ENCODE measurements around the gene ADGRL4. TPM values are rescaled to one million over a fixed set of nuclear protein-coding genes. Genes with fewer than 3 reads are reported as not detected.
"Not testable (repeated sequence)": the region's sequence is repeated elsewhere in the genome, so short reads cannot be mapped to it uniquely, and the experiment has no call there.

The ADGRL4 gene
- total RNA-seq, 2 experiments from 2014 or later, result not detected

DNA sequence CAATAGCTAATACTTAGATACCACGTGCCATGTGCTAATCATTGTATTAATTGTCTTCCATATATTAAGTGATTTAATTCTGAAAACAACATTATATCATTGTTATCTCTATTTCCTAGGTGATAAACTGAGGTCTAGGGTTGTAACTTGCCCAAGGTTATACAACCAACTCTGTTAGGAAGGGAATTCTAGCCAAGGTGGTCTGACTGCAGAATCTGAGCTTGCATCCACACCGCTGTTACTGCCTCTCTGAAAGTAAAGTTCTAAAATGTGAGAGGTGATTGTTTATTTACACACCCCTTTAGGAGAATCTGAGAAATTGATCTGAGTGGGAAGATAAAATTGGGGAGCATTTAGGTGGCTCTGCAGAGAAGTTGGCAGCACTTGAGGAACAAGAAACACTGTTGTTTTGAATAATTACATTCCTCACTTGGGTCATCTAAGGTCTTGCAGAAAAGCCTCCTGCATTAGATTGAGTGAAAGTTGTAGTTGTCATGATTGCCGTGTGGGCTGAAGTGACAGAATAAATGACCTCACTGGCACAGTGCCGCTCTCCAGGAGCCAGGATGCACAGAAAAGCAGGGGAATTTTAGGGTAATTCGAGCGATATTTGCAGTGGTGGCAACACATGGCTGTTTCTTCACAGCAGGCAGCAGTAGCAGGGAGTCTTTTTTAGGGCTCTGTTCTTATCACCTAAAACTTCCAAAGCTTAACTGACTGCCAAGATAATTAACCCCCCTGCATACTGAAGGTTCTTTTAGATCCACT is 121.7 kb downstream of the ADGRL4 start:
- Histone ChIP-seq H3K4me1 (ENCODE audit: insufficient read depth, low read length) (no peaks in the 10 kb centered on the region), H3K27ac (ENCODE audit: low read depth in 1 of 2, low read length in 2 of 2) (no peak overlapping the region), H3K9me3 (ENCODE audit: control insufficient read depth in 1 of 2, insufficient read depth in 1 of 2, low read length in 2 of 2) (no peaks in the 10 kb centered on the region), H3K4me3 (ENCODE audit: low read length) (no peak overlapping the region), H3K36me3 (ENCODE audit: insufficient read depth, low read length) (no peaks in the 10 kb centered on the region), H3K27me3 (ENCODE audit: control insufficient read depth in 1 of 2, insufficient read depth in 2 of 2, low read length in 2 of 2) (no peaks in the 10 kb centered on the region)
- no peak overlapping the region for H3K4me3 Mint-ChIP-seq
- CTCF ChIA-PET, result no interaction called here
- POLR2A ChIA-PET, result no interaction called here
- ATAC-seq (ENCODE audit: poor library complexity) (no peak), DNase-seq (no peak)
- no peaks in the 10 kb centered on the region for H3K9me3 Mint-ChIP-seq
- H3K27ac Mint-ChIP-seq, result no peak overlapping the region
- no peaks in the 10 kb centered on the region for H3K4me1 Mint-ChIP-seq (ENCODE audit: low read depth)
- no peaks in the 10 kb centered on the region for H3K27me3 Mint-ChIP-seq
- intact Hi-C loops (cut with DNase I, micrococcal nuclease), result no loop called here
- H3K36me3 Mint-ChIP-seq (ENCODE audit: low read depth), result no peaks in the 10 kb centered on the region
- TF ChIP-seq, protein P1, sequence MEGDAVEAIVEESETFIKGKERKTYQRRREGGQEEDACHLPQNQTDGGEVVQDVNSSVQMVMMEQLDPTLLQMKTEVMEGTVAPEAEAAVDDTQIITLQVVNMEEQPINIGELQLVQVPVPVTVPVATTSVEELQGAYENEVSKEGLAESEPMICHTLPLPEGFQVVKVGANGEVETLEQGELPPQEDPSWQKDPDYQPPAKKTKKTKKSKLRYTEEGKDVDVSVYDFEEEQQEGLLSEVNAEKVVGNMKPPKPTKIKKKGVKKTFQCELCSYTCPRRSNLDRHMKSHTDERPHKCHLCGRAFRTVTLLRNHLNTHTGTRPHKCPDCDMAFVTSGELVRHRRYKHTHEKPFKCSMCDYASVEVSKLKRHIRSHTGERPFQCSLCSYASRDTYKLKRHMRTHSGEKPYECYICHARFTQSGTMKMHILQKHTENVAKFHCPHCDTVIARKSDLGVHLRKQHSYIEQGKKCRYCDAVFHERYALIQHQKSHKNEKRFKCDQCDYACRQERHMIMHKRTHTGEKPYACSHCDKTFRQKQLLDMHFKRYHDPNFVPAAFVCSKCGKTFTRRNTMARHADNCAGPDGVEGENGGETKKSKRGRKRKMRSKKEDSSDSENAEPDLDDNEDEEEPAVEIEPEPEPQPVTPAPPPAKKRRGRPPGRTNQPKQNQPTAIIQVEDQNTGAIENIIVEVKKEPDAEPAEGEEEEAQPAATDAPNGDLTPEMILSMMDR (IDR thresholded peaks at IDR 0.05), result no peak

DNA sequence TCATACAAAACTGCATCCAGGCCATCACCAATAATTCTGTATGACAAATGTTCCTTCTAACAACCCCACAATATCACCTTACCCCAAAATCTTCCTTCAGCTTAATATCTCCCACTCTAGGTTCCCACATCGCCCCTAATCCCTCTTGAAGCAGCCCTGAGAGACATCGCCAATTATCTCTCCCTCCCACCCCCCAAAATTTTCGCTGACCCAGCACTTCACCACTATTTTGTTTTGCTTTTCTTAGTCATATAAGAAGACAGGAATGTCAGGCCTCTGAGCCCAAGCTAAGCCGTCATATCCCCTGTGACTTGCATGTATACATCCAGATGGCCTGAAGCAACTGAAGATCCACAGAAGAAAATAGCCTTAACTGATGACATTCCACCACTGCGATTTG is 126.3 kb downstream of the ADGRL4 start:
- no peaks in the 10 kb centered on the region for H3K9me3 Mint-ChIP-seq
- H3K36me3 Mint-ChIP-seq (ENCODE audit: low read depth), result no peaks in the 10 kb centered on the region
- POLR2A ChIA-PET, result no interaction called here

DNA sequence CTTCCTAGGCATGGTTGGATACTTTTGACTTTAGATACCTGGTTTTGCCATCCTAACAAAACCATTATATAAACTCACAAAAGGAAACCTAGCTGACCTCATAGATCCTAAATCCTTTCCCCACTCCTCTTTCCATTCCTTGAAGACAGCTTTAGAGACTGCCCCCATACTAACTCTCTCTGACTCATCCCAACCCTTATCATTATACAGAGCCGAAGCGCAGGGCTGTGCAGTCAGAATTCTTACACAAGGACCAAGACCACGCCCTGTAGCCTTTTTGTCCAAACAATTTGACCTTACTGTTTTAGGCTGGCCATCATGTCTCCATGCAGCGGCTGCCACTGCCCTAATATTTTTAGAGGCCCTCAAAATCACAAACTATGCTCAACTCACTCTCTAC is 130.5 kb downstream of the ADGRL4 start:
- intact Hi-C loops (cut with DNase I, micrococcal nuclease); H3K36me3 ChIP-seq (ENCODE audit: insufficient read depth, low read length); ATAC-seq (ENCODE audit: poor library complexity); H3K27ac Mint-ChIP-seq; H3K4me1 Mint-ChIP-seq (ENCODE audit: low read depth); DNase-seq; POLR2A ChIA-PET; CTCF ChIA-PET; H3K27me3 ChIP-seq (ENCODE audit: control insufficient read depth in 1 of 2, insufficient read depth in 2 of 2, low read length in 2 of 2); H3K4me3 Mint-ChIP-seq; H3K4me3 ChIP-seq (ENCODE audit: low read length); H3K27me3 Mint-ChIP-seq; H3K4me1 ChIP-seq (ENCODE audit: insufficient read depth, low read length); H3K27ac ChIP-seq (ENCODE audit: low read depth in 1 of 2, low read length in 2 of 2); H3K9me3 Mint-ChIP-seq; H3K9me3 ChIP-seq (ENCODE audit: control insufficient read depth in 1 of 2, insufficient read depth in 1 of 2, low read length in 2 of 2); H3K36me3 Mint-ChIP-seq (ENCODE audit: low read depth): not testable (repeated sequence)

More for the DNA sequence above, 126.3 kb downstream of the ADGRL4 start:
- H3K9me3 ChIP-seq (ENCODE audit: control insufficient read depth in 1 of 2, insufficient read depth in 1 of 2, low read length in 2 of 2), result no peaks in the 10 kb centered on the region
- CTCF ChIA-PET, result no interaction called here
- Mint-ChIP-seq H3K27me3 (no peaks in the 10 kb centered on the region), H3K27ac (no peak overlapping the region), H3K4me3 (no peak overlapping the region), H3K4me1 (ENCODE audit: low read depth) (no peaks in the 10 kb centered on the region)
- H3K4me3 ChIP-seq (ENCODE audit: low read length), result no peak overlapping the region
- DNase-seq (no peak), ATAC-seq (ENCODE audit: poor library complexity) (no peak)
- H3K27ac ChIP-seq (ENCODE audit: low read depth in 1 of 2, low read length in 2 of 2), result no peak overlapping the region
- no peaks in the 10 kb centered on the region for H3K4me1 ChIP-seq (ENCODE audit: insufficient read depth, low read length)
- no peaks in the 10 kb centered on the region for H3K36me3 ChIP-seq (ENCODE audit: insufficient read depth, low read length)
- intact Hi-C loops (cut with DNase I, micrococcal nuclease), result no loop called here
- no peaks in the 10 kb centered on the region for H3K27me3 ChIP-seq (ENCODE audit: control insufficient read depth in 1 of 2, insufficient read depth in 2 of 2, low read length in 2 of 2)
- TF ChIP-seq, protein P1 (IDR thresholded peaks at IDR 0.05), result no peak

DNA sequence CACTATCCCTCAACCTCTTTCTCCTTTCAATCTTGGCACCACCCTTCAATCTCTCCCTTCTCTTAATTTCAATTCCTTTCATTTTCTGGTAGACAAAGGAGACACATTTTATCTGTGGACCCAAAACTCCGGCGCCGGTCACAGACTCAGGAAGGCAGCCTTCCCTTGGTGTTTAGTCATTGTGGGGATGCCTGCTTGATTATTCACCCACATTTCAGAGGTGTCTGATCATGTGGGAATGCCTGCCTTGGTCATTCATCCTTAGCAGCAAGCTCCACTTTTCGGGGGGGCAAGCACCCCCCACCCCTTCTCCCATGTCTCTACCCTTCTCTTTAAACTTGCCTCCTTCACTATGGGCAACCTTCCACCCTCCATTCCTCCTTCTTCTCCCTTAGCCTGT is 133.7 kb downstream of the ADGRL4 start:
- DNase-seq; H3K36me3 ChIP-seq (ENCODE audit: insufficient read depth, low read length); H3K27me3 ChIP-seq (ENCODE audit: control insufficient read depth in 1 of 2, insufficient read depth in 2 of 2, low read length in 2 of 2); H3K27me3 Mint-ChIP-seq; H3K4me3 Mint-ChIP-seq; intact Hi-C loops (cut with DNase I, micrococcal nuclease); POLR2A ChIA-PET; H3K4me3 ChIP-seq (ENCODE audit: low read length); H3K4me1 ChIP-seq (ENCODE audit: insufficient read depth, low read length); H3K27ac ChIP-seq (ENCODE audit: low read depth in 1 of 2, low read length in 2 of 2); CTCF ChIA-PET; H3K9me3 ChIP-seq (ENCODE audit: control insufficient read depth in 1 of 2, insufficient read depth in 1 of 2, low read length in 2 of 2); H3K4me1 Mint-ChIP-seq (ENCODE audit: low read depth); ATAC-seq (ENCODE audit: poor library complexity); H3K27ac Mint-ChIP-seq; H3K9me3 Mint-ChIP-seq; H3K36me3 Mint-ChIP-seq (ENCODE audit: low read depth): not testable (repeated sequence)
